Thyroid gland (tissue), 4 donors: ENCODE results near the gene MYORG.

ENCODE experiments used
- CTCF ChIP-seq, 6 experiments: fragments of 200-600 bp in 3 of 6; fragments of 450-650 bp in 3 of 6; sonication (generic) in 3 of 6; IDR thresholded peaks; one replicate each; pipeline ENCODE4 v1.5.1; 2016 to 2019; ENCODE audit warnings: antibody characterized with exemption in 6 of 6, mild to moderate bottlenecking in 2 of 6, inconsistent platforms in 1 of 6, moderate library complexity in 1 of 6
- POLR2A ChIP-seq, 2 donors: fragments of 450-650 bp; IDR thresholded peaks; one replicate each; pipeline ENCODE4 v1.6.1; 2017; ENCODE audit warnings: antibody characterized with exemption in 2 of 2, mild to moderate bottlenecking in 2 of 2, moderate library complexity in 1 of 2

GRCh38 chr9:34374339-34374738 lies 2.4 kb downstream of the MYORG start:
- TF ChIP-seq CTCF (IDR thresholded peaks at IDR 0.05) (no peak), POLR2A (IDR thresholded peaks at IDR 0.05) (no peak)
